Liver (tissue), 9 donors: ENCODE results near the gene COL10A1. TPM values are rescaled to one million over a fixed set of nuclear protein-coding genes. Genes with fewer than 3 reads are reported as not detected.

Source experiments
- DNase-seq: peaks from one replicate; pipeline ENCODE4 v3.0.0-alpha.2; 2017; ENCODE audit warnings: low spot score
- H3K27ac ChIP-seq, 2 donors: one replicate each; pipeline ENCODE4 v1.7.0; 2013; ENCODE audit warnings: inconsistent platforms in 2 of 2, low read length in 2 of 2, control low read depth in 1 of 2, low read depth in 1 of 2, mild to moderate bottlenecking in 1 of 2
- H3K27me3 ChIP-seq, 4 donors: one replicate each; pipeline versions ENCODE4 v1.6.1 to v1.7.0; 2013; ENCODE audit warnings: low read length in 3 of 4, inconsistent platforms in 1 of 4, mild to moderate bottlenecking in 1 of 4, moderate library complexity in 1 of 4; ENCODE audit not compliant: control insufficient read depth in 4 of 4, insufficient read depth in 4 of 4
- H3K36me3 ChIP-seq, 4 donors: one replicate each; pipeline versions ENCODE4 v1.6.1 to v1.7.0; 2013; ENCODE audit warnings: low read length in 3 of 4, mild to moderate bottlenecking in 3 of 4, low read depth in 1 of 4, moderate library complexity in 1 of 4; ENCODE audit not compliant: control insufficient read depth in 4 of 4, insufficient read depth in 3 of 4
- H3K4me1 ChIP-seq, 4 donors: one replicate each; pipeline versions ENCODE4 v1.6.1 to v1.7.0; 2013; ENCODE audit warnings: low read length in 3 of 4, mild to moderate bottlenecking in 3 of 4, moderate library complexity in 1 of 4; ENCODE audit not compliant: control insufficient read depth in 4 of 4, insufficient read depth in 4 of 4
- H3K4me3 ChIP-seq, 3 donors: one replicate each; pipeline versions ENCODE4 v1.6.1 to v1.7.0; 2013; ENCODE audit warnings: low read length in 3 of 3, control low read depth in 1 of 3, low read depth in 1 of 3, mild to moderate bottlenecking in 1 of 3
- H3K9ac ChIP-seq, 2 donors: one replicate each; pipeline ENCODE4 v1.7.0; 2013; ENCODE audit warnings: low read length in 2 of 2, mild to moderate bottlenecking in 2 of 2, moderate library complexity in 2 of 2, control low read depth in 1 of 2, low read depth in 1 of 2
- H3K9me3 ChIP-seq, 4 donors: one replicate each; pipeline versions ENCODE4 v1.6.1 to v1.7.0; 2013; ENCODE audit warnings: low read length in 3 of 4; ENCODE audit not compliant: control insufficient read depth in 4 of 4
- FOXA1 ChIP-seq: IDR thresholded peaks from 2 replicates; pipeline ENCODE4 v1.6.1; 2016; ENCODE audit warnings: antibody characterized with exemption
- FOXA2 ChIP-seq: IDR thresholded peaks from 2 replicates; pipeline ENCODE4 v1.6.1; 2016; ENCODE audit warnings: antibody characterized with exemption
- HNF4A ChIP-seq, 2 donors: conservative IDR thresholded peaks; 2 replicates each; pipeline ENCODE4 v1.6.1; 2016; ENCODE audit warnings: antibody characterized with exemption in 2 of 2, mild to moderate bottlenecking in 2 of 2
- HNF4G ChIP-seq: IDR thresholded peaks from 2 replicates; pipeline ENCODE4 v1.6.1; 2016; ENCODE audit warnings: antibody characterized with exemption
- JUND ChIP-seq, 2 donors: IDR thresholded peaks; 2 replicates each; pipeline ENCODE4 v1.6.1; 2016; ENCODE audit warnings: antibody characterized with exemption in 2 of 2
- NR2F2 ChIP-seq: IDR thresholded peaks from 2 replicates; pipeline ENCODE4 v1.6.1; 2016; ENCODE audit warnings: antibody characterized with exemption
- RXRA ChIP-seq, 2 donors: IDR thresholded peaks; 2 replicates each; pipeline ENCODE4 v1.6.1; 2017 to 2018; ENCODE audit warnings: antibody characterized with exemption in 2 of 2, mild to moderate bottlenecking in 1 of 2
- SP1 ChIP-seq: IDR thresholded peaks from 2 replicates; pipeline ENCODE4 v1.6.1; 2018; ENCODE audit warnings: antibody characterized with exemption, mild to moderate bottlenecking
- TAF1 ChIP-seq: conservative IDR thresholded peaks from 2 replicates; pipeline ENCODE4 v1.6.1; 2016; ENCODE audit warnings: antibody characterized with exemption, mild to moderate bottlenecking
- WGBS: extraction: QIAGEN DNeasy Blood & Tissue Kit; methylation state at CpG from one replicate; pipeline ENCODE4 v1.1.7; 2013; 5-methylcytosine and 5-hydroxymethylcytosine counted together
- polyA plus RNA-seq, 2 donors: library from polyadenylated mRNA; stranded (reverse) in 1 of 2; unstranded in 1 of 2; fragments of 200-250 nt in 1 of 2; fragments of >200 nt in 1 of 2; fragmentation: Nextera tagmentation in 1 of 2; extraction: Ambion mirVana in 1 of 2; gene quantifications; one replicate each; pipeline versions ENCODE4 v1.2.1 to v1.2.3, GENCODE V29; 2013 to 2015
- total RNA-seq, 2 donors: library from RNA; depleted of rRNA; stranded (reverse); fragments of >200 nt; gene quantifications; one replicate each; pipeline ENCODE4 v1.2.3, GENCODE V29; 2014
- TF ChIP-seq, protein P1 (sequence below): fragments of 150-350 bp; IDR thresholded peaks from 2 replicates; pipeline ENCODE4 v1.5.1; 2017; ENCODE audit warnings: improper control_type of control experiment, low read depth, low read length; ENCODE audit not compliant: missing input control
- TF ChIP-seq, protein P2 (sequence below): IDR thresholded peaks from 2 replicates; pipeline ENCODE4 v1.6.1; 2016; ENCODE audit warnings: antibody characterized with exemption, mild to moderate bottlenecking
- TF ChIP-seq, protein P3 (sequence below): IDR thresholded peaks from 2 replicates; pipeline ENCODE4 v1.6.1; 2016; ENCODE audit warnings: antibody characterized with exemption
- TF ChIP-seq, protein P4 (sequence below): IDR thresholded peaks from 2 replicates; pipeline ENCODE4 v1.6.1; 2016; ENCODE audit warnings: antibody characterized with exemption
- donor health status: healthy.
- donor health status: healthy.
- donor health status: healthy.
- donor health status: healthy.
- donor health status: healthy.

The COL10A1 gene
- total and polyA plus RNA-seq, 4 donors = 0.01 to 0.15 TPM; not detected in 2

DNA sequence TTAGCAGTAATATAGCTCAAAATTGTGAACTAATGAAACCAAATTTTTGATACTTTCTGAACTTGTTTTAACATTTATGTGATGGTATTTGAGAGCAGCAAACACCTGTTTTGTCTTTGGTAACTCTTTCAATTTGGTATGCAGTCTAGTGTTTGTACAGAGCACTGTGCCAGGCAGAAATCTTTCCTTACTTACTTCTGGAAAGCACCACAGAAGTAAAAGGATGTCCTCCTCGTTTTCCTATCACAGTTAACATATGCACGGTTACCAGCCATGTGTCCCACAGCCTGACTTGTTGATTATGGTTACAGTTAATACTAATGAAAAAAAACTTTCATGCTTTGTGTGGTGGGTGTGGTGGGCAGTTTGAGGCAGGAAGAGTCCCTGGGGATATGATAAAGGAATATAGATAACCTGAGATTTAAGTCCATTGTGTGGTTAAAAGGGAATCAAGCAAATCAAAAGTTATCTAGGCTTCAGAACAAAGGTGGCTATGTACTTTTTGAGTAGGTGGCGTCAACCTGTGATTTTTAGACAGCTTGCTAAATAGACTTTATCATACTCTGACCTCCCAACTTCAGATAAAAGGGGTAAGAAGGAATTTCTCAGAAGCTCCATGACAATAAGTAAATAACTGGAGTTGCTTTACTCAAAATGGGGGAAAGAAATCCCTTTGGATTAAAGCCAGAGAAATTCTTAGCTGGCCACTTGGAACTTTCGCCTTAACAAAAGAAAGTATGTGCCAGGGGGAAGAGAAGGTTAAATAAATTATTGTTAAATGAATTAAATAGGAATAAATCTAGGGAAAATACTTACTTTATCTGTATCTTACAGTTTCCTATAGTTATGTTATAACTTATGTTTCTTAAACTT, 20.1 kb upstream of the COL10A1 start:
- Histone ChIP-seq H3K4me3 (no peak overlapping the region), H3K27ac (no peak overlapping the region), H3K36me3 (peaks cover 0 to 3% (median 0%) of the 10 kb centered on the region in 4 donors), H3K4me1 (peaks cover 0 to 3% (median 0%) of the 10 kb centered on the region in 4 donors), H3K27me3 (no peaks in the 10 kb centered on the region), H3K9ac (no peak overlapping the region), H3K9me3 (no peaks in the 10 kb centered on the region)
- 91% methylated on average over 4 of the region's 4 CpGs for WGBS
- TF ChIP-seq NR2F2 (no peak), FOXA2 (no peak), HNF4G (no peak), HNF4A (conservative IDR thresholded peaks at IDR 0.05) (no peak)
- TF ChIP-seq, protein P1, sequence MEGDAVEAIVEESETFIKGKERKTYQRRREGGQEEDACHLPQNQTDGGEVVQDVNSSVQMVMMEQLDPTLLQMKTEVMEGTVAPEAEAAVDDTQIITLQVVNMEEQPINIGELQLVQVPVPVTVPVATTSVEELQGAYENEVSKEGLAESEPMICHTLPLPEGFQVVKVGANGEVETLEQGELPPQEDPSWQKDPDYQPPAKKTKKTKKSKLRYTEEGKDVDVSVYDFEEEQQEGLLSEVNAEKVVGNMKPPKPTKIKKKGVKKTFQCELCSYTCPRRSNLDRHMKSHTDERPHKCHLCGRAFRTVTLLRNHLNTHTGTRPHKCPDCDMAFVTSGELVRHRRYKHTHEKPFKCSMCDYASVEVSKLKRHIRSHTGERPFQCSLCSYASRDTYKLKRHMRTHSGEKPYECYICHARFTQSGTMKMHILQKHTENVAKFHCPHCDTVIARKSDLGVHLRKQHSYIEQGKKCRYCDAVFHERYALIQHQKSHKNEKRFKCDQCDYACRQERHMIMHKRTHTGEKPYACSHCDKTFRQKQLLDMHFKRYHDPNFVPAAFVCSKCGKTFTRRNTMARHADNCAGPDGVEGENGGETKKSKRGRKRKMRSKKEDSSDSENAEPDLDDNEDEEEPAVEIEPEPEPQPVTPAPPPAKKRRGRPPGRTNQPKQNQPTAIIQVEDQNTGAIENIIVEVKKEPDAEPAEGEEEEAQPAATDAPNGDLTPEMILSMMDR = no peak
- DNase-seq = no peak

DNA sequence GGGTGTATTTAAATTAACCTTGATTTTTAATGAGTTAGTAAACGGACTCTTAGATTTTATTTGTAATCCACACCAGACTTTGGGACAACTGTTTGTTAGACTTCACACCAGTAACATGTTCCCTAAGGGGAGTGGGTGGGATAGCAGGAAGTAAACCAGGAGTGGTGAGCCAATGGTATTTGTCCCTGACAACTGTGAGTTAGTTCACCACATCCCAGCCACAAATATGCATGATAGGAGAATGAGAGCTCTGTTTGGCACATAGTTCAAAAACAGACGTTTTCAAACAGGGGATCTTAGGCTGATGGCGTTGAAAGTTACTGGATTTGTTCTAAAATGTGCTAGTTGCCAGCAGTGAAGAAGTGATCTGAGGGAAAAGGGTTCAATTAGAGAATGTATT, 18.7 kb upstream of the COL10A1 start:
- H3K4me3 ChIP-seq = no peak overlapping the region
- peaks cover 0 to 2% (median 0%) of the 10 kb centered on the region in 4 donors for H3K36me3 ChIP-seq
- H3K27me3 ChIP-seq = no peaks in the 10 kb centered on the region
- 84% methylated on average over 3 of the region's 3 CpGs for WGBS
- H3K4me1 ChIP-seq = peaks cover 0 to 3% (median 0%) of the 10 kb centered on the region in 4 donors
- DNase-seq = no peak
- no peak overlapping the region for H3K27ac ChIP-seq
- TF ChIP-seq JUND (IDR thresholded peaks at IDR 0.05) (no peak), TAF1 (no peak), NR2F2 (no peak), RXRA (IDR thresholded peaks at IDR 0.05) (no peak), HNF4G (no peak), SP1 (no peak), FOXA1 (no peak)
- TF ChIP-seq, protein P2, sequence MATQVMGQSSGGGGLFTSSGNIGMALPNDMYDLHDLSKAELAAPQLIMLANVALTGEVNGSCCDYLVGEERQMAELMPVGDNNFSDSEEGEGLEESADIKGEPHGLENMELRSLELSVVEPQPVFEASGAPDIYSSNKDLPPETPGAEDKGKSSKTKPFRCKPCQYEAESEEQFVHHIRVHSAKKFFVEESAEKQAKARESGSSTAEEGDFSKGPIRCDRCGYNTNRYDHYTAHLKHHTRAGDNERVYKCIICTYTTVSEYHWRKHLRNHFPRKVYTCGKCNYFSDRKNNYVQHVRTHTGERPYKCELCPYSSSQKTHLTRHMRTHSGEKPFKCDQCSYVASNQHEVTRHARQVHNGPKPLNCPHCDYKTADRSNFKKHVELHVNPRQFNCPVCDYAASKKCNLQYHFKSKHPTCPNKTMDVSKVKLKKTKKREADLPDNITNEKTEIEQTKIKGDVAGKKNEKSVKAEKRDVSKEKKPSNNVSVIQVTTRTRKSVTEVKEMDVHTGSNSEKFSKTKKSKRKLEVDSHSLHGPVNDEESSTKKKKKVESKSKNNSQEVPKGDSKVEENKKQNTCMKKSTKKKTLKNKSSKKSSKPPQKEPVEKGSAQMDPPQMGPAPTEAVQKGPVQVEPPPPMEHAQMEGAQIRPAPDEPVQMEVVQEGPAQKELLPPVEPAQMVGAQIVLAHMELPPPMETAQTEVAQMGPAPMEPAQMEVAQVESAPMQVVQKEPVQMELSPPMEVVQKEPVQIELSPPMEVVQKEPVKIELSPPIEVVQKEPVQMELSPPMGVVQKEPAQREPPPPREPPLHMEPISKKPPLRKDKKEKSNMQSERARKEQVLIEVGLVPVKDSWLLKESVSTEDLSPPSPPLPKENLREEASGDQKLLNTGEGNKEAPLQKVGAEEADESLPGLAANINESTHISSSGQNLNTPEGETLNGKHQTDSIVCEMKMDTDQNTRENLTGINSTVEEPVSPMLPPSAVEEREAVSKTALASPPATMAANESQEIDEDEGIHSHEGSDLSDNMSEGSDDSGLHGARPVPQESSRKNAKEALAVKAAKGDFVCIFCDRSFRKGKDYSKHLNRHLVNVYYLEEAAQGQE = no peak
- TF ChIP-seq, protein P3, sequence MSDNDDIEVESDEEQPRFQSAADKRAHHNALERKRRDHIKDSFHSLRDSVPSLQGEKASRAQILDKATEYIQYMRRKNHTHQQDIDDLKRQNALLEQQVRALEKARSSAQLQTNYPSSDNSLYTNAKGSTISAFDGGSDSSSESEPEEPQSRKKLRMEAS = no peak
- TF ChIP-seq, protein P4, sequence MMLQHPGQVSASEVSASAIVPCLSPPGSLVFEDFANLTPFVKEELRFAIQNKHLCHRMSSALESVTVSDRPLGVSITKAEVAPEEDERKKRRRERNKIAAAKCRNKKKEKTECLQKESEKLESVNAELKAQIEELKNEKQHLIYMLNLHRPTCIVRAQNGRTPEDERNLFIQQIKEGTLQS = no peak
- TF ChIP-seq, protein P1 = no peak
- no peaks in the 10 kb centered on the region for H3K9me3 ChIP-seq
- H3K9ac ChIP-seq = no peak overlapping the region
